ENCODE data around the gene RBM44.
"Not testable (repeated sequence)": the region's sequence is repeated elsewhere in the genome, so short reads cannot be mapped to it uniquely, and the experiment has no call there.

Gene RBM44, protein sequence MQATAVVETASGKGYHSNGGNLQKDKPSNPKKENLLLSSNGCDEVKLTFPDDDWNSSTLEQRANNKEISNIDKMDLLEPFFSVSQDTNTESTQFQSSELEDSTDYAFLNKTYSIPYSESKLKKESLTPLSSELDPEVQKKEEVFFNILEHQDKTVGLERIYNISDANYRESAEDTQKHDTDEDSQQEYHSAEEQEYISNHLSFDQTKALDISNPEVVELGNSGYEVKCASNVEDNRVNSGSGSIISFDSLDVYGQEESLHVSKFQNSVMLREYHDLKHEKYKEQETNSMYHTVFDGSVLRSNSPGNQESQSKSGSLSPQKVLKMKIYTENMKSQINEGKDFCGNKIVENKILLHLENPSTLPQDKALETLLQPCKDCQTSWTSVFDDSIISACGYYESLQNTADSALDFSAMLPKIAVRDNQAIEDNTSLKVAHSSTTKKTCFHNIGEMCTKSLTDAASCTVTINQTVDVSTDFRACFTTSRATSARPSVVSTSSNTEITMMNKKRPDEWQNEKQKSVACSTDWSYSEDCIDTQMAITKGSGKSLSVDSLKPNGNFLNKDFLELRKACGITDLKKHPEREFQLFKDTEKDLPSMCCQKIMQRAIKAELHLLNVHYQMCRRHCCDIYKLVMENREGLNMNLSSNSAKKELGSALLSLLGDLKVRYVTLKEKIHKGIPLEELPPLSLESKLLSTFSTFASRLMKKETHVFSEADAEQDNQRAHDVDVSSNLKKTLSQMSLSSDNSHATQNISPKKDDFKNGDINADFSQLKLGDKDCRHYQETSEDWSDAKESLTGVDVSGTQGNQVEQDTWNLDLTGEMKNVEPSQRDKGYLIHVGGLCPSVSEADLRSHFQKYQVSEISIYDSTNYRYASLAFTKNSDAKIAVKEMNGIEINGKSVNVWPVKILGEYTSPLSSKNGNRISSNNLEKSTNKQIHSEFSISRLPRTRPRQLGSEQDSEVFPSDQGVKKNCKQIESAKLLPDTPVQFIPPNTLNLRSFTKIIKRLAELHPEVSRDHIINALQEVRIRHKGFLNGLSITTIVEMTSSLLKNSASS

DNA sequence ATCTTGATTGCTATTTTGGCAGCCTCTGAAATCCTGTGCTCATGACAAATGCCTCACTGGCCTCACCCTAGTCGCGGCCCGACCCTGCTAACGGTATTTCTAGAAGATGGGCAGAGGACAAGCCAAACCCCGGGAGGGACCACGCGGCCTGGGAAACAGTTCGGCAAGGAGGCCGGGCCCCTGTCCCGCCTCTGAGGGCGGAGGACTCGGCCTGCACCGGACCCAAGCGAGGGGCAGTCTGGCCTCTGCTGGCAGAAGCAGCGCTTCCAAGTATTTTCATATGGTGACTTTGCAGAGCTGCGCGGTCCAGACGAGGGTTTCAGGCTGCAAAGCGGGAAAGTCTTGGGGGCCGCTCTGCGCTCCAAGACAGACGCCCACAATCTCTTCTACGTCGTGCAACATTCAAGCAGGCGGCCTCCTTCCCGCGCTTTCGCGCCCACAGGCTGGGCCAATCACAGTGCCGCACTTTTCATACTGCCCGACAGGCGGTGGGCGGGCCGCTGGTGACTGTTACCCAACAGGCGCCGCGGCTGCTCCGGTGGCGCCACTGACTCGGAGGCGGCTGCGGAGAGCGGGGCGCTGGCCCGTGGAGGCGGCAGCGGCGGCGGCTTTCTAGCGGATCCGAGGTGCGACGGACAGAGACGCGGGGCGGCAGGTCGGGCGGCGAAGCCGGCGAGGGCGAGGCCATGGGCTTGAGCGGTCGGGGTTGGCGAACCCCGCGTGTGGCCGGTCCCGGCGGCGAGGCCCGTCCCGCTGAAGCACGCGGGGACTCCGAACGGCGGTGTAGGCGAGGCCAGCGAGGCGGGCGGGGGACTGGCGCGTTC is at the start of gene RBM44:
RBM44 (plus strand) TSS at position 544 of the 824 bp plus-strand sequence. CDS start 14,831 bp downstream, outside the sequence.
- DNase-seq = no peak

DNA sequence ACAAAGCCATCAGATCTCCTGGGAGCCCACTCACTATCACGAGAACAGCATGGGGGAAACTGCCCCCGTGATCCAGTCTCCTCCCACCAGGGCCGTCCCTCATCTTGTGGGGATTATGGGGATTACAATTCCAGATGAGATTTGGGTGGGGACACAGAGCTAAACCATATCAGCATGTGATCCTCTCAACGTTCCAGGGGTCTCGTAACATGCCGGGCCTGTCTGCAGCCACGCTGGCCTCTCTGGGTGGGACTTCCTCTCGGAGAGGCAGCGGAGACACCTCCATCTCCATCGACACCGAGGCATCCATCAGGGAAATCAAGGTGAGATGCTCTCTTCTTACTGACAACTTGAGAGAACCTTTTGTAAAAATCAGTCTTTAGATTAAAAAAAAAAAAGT is 49.6 kb upstream of the RBM44 start:
- DNase-seq = no peak

DNA sequence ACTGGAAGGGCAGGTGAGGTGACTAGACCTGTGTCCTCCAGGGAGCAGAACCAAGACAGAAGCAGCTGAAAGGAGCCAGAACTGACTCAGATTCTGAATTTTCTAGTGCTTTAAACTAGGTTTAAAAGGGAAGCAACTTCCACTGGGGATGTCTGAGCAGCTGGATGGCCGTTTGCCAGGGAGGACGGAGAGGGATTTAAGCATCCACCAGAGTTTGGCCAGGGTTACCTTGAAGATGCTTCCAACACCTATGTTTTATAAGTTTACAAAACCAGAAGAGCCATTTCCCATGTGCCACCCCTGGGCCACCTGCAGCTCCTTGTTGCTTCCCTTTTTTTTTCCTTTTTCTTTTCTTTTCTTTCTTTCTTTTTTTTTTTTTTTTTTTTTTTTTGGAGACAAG is 48.6 kb upstream of the RBM44 start:
- DNase-seq = no peak

DNA sequence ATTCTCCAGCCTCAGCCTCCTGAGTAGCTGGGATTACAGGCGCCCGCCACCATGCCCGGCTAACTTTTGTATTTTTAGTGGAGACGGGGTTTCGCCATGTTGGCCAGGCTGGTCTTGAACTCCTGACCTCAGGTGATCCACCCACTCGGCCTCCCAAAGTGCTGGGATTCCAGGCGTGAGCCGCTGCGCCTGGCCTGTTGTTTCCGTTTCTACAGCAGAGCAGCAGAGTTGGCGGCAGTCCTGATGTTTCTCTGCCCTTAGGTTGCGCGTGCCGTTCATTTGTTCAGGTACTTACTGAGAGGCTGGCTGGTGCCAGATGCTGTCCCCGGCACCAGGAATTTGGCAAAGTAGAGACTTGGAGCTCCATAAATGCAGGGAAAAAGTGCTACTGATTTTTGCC is 48.1 kb upstream of the RBM44 start:
- DNase-seq = not testable (repeated sequence)

DNA sequence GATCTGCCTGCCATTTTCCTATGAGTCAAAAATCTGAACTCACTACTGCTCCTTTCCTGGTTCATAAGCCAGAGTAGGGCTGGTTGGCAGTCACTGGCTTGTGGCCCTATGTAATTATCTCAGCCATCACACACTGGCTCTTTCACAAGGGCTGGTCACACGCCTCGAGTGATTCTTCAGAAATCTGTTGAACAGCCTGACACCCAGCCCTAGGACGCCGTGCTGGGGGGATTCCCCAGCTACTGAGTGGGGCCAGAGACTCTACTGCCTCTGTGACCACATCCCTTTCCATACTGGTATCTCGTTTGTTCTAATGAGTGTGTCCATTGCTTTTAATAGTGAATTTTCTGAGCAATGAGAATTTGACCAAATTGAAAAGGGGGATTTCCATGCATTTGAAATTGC is 45.8 kb upstream of the RBM44 start:
- DNase-seq = no peak

DNA sequence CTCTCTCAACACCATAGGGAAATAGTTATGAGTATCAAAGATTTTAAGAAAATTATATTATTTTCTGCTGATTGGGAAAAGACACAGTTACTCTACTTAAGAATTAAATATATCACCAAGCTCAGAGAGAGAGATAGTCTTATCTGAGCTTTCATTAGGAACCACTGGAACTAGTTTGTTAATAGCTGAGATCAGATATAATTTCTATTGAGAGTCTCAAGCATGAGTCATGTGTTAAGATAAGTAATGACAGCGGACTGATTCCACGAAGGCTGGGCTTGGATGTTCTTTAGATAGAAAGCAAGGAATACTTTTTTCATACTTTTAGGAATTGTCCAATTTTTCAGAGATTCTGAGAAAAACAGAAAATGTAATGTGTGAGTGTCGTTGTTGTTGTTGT is 44.4 kb upstream of the RBM44 start:
- no peak for DNase-seq

DNA sequence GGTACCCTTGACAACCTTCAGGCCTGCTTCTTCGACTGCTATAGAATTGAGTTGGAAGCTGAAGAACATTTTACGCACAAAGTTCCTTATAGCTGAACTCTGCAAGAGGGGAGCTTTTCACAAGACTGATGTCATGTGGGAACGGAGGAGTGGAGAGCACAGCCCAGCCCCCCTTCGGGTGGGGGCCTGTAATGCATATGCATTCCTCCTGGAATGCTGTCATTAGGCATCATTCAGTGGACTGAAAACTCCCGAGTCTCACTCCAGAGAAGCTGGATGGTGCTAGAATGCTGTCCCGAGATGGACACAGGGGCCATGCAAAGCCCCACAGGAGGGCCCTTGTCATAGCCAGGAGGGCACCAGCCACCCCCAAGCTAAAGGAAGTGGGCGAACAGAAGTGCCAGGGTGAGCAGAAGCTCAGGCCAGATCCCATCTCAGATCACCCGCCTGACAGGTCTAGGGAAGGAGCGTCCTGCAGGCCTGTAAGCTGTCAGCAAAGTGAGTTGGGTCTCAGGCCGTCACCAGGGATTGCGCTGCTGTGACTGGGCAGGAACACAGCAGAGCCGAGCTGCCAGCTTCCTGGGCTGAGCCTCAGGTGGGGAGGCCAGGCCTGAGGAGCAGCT is 43.8 kb upstream of the RBM44 start:
- DNase-seq = no peak

DNA sequence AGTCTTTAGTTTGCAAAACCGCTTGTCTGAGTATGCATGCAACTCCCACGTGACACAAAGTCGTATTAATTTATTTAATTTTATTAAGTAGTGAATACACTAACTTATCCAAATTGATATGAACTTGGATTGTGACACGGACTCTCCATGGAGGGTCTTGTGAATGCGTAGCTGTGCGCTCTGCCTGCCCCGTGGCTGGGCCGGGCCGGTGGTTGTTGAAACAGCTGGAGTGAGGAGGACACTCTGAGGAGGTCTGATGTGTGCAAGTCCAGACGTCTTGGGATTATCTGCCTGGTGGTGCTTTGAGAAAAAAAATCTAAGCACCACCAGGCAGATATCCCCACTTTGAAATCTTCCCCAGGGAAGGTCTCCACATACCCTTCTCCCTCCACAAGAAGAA is 41.0 kb upstream of the RBM44 start:
- DNase-seq = no peak

DNA sequence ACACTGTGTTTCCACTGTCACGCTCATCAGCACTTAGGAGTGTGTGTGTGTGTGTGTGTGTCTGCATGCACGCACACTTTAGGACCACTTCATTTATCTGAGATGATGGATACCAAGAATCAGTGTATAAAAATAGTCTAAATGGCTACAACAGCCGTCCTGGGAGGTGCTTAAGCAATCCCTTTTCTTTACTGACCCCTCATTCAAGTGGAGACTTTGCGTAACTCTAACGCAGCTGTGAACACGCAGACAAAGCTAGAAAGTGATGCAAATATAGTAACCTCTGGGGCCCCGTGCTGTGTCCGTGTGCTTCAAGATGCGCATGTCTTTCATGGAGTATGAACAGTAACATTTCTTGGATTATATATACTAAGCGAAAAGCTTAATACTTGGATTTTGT is 40.4 kb upstream of the RBM44 start:
- DNase-seq = no peak

DNA sequence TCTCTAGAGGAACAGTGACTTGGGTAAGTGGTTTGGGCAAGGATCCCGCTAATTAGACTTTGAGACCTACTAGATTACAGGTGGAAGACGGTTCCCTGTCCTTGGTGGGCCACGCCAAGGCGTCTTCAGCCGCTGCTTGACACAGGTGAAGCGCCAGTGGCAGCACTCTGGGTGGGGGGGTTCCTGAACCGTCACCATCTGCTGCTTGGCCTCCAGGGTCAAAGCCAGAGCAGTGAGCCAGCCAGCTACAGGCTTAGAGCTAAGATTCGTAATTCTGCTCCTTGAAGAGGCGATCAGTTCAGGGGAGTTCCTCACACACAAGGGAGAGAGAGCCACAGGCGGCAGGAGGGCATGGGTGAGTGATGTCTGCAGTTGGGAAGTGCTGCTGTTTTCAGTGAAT is 39.4 kb upstream of the RBM44 start:
- no peak for DNase-seq

DNA sequence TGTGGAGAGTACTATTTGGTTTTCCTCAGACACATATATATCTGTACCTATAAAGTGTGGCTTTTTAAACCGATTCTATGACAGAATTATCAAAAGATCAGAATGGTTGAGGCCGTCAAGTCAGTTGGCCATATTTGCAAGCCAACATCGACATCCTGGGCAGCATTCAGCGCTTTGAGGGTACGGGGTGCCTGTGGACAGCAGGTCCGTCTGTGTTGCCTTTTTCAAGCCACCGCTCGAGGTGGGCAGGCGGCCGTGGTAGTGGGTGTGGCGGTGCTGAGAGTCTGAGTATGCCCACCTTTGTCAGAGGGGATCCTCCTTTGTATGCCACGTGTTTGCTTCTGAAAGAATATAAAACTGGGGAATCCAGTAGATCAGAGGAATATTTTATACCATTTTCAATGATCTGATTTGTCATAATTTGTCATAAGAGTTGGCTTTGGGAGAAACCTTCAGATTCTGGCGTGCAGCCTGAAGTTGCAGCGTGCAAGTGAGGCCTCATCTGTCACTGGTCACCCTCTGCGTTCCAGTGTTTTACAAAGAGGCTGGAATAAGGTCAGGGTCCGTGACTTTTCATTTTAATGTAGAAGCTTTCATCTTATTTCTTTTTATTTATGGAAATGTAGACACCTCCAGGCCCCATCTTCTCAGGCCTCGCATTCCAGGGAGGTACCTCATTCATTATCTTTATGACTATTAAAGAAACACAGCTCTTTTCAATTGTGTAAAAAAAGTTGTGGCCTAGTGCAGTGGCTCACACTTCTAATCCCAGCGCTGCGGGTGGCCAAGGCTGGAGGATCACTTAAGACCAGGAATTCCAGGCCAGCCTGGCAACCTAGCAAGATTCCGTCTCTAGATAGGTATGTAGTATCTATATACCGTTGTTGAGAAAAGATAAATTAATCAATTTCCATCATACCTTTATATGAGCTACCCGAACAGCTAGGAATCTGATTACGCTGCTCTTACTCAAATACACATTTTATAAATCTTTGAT is 37.8 kb upstream of the RBM44 start:
- DNase-seq = no peak

DNA sequence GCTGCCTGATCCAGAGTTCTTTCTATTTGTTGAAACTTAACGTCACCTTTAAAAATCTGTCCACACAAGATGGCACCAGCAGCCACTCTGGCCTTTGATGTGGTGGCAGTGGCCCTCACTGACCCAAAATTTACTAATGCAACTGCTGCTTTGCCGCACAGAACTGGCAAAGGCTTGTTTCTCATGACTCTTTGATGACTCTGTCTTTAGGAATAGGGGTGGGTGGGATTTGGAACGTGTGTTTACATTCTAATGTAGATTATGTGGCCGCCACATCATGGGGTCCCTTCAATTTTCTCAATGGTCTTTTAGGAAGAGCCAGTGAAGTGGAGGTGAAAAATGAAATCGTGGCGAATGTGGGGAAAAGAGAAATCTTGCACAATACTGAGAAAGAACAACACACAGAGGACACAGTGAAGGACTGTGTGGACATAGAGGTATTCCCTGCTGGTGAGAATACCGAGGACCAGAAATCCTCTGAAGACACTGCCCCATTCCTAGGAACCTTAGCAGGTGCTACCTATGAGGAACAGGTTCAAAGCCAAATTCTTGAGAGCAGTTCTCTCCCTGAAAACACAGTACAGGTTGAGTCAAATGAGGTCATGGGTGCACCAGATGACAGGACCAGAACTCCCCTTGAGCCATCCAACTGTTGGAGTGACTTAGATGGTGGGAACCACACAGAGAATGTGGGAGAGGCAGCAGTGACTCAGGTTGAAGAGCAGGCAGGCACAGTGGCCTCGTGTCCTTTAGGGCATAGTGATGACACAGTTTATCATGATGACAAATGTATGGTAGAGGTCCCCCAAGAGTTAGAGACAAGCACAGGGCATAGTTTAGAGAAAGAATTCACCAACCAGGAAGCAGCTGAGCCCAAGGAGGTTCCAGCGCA is 36.0 kb upstream of the RBM44 start:
- DNase-seq = not testable (repeated sequence)

DNA sequence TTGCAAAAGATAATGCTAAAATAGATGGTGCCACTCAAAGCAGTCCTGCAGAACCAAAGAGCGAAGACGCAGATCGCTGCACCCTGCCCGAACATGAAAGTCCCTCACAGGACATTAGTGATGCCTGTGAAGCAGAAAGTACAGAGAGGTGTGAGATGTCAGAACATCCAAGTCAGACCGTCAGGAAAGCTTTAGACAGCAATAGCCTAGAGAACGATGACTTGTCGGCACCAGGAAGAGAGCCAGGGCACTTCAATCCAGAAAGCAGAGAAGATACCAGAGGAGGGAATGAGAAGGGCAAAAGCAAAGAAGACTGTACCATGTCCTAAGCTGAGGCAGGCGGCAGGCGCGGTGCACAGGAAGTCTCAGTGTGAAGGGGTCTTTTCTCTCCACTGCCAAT is 34.8 kb upstream of the RBM44 start:
- no peak for DNase-seq

DNA sequence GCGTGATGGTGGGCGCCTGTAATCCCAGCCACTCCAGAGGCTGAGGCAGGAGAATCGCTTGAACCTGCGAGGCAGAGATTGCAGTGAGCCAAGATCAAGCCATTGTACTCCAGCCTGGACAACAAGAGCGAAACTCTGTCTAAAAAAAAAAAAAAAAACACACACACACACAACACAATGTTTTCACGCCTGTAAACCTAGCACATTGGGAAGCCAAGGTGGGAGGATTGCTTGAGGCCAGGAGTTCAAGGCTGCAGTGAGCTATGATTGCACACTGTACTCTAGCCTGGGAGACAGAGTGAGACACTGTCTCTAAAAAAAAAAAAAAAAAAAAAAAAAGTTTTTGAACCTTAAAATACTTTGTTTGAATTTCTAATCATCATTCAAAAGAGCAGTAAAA is 33.5 kb upstream of the RBM44 start:
- not testable (repeated sequence) for DNase-seq

DNA sequence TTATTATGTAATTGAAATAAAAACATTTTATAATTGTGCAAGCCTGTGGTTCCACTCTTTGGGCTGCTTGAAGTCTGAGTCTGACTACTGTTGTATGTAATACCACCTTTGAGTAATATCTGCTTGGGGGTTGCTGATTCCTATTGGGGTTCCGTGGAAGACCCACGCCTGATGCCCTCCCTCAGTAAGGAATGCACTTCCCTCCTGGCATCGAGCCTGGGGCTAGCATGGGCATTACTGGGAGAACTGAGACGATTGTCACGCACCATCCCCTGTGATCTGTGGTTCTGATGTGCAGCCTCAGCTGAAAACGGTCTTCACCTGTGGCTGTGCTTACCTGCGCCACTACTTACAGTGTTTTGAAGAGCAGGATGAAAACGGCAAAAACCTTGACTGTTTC is 32.7 kb upstream of the RBM44 start:
- no peak for DNase-seq

DNA sequence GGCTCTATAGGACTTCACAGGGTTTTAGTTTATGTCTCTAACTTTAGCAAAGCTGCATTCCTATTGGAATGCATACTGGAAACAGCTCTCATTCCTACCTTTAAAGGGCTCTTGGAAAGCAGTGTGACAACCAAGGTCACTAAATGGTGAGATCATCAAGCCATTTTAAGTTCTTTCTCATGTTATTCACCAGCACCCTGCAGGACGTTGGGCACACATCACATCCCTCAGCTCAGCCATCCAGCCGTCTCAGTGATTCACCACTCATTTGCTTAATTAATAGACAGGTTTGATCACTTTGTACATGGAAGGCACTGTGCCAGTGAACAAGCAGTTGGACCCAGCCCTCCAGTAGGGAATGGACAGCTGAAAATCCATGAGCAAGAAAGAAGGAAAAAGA is 32.2 kb upstream of the RBM44 start:
- DNase-seq = no peak

DNA sequence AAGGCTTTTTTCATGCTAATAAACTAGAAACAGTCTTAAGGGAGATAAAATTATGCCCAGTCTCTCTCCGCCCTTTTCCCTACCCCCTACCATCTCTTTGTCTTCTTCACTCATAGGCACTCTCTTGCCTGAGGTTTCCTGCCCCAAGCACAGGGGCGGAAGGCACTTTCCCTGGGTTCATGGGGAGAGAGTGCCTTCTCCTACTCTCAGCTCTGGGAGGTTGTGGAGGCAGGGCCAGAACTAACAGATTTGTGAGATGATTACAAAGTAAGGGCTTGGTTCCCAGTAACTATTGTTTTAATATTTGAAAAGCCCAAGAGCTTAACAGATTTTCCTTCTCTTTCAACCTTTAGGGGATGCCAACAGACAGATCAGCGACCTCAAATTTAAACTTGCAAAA is 26.1 kb upstream of the RBM44 start:
- no peak for DNase-seq

DNA sequence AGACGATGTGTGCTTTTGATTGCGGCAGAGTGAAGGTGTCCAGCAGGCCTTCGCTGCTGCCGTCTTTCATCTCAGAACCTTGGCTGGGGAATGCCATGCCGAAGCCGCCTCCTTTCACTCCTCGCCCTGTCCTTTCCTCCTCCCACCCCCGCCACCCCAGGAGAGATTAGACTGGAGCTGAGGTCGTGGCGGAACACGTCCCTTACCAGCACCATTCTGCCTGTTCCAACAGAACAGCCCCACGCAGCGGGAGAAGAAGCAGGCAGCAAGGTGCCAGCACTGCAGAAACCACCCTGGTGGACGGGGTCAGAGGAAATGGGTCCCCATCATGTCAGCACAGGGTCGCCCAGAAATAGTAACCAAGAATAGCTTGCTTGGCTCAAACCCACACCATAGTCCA is 24.8 kb upstream of the RBM44 start:
- DNase-seq = no peak

DNA sequence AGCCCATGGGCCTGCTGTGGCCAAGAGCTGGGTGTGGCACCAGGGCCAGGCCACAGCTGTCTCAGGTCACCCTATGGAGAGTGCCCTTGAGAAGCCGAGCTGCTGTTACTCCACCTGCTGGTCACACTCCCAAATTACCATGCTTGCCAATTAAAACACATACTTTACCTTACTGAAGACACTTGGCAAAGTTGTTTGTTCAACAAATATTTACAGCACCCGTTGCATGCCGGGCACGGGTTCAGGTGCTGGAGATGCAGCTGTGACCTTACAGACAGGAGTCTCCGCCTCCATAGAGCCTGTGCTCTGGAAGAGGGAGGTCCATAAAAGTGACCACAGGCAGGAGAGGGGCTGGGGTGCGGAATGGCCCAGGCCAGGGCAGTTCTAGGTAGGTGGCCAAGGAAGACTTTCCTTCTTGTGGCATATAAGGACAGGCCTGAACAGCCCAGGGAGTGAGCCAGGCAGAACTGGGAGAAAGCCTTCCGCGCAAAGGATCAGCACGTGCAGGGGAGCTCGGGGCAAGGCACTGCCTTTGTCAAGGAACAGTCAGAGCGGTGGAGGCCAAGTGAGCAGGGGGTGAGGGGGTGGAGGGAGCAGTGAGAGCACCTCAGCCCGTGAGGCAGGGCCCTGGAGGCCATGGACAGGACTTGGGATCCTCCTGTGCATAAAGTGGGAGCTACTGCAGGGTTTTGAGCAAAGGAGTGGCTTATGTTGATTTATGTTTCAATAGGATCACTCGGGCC is 23.6 kb upstream of the RBM44 start:
- peak; percentile 40 for DNase-seq

Data from NCI-H1105 treated with DMSO at 0.1 percent for 48 hours (cell line).